A549 treated with CORT108297 at 1 μM for 4 hours (cell line): Measurements from ENCODE around the gene MRM2. TPM values are rescaled to one million over a fixed set of nuclear protein-coding genes. Genes with fewer than 3 reads are reported as not detected.

ENCODE experiments used
- total RNA-seq: library from RNA; stranded (reverse); fragments of 200-300 nt; extraction: Qiagen RNA extraction; gene quantifications from 5 replicates; pipeline ENCODE4 v1.2.3, GENCODE V29; 2022

MRM2 gene
- 49.6 to 54.7 TPM (median 50.5 TPM) in 5 replicates for total RNA-seq

DNA sequence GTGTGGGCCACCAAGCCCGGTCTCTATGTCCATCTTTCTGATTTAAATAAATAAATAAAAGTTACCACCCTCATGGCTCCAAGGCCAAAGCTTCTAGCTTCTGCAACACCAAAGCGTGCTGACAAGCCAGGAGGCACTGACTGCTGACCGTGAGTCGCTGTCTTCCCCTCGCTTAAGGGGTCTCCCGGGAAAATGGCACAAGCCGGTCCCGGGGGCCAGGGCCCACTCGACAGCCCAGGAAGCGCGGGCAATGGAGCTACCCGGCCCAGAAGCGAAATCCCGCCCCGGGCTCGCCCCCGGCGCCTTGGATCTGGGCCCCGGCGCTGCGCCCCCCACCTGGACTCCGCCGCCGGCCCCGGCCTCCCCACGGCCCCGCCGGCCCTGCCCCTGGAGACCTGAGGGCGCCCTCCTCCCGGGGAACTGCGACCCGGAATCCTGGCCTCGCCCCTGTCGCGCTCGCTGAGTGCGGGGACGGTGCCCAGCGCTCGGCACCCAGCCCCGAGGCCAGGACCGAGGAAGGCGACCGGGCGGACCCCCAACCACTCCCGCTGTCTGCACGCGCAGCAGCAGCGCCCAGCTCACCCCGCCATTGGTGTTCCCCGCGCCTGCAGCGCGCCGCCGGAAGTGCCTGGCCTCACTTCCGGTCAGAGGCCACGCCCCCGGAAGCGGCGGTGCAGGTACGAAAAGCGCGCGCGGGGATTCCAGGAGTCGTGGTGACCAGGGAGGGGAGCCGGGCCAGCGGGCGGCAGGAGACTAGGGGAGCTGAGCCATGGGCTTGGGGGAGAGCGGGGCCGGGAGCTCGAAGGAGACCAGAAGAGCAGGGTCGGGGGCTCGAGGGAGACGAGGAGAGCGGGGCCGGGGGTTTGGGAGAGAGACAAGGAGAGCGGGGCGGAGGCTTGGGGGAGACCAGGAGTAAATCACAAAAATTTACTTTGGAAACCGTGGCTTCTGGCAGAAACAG is at the start of gene MRM2, which contains the start of gene NUDT1:
TSS of gene MRM2 (minus strand) at position 626 of the 961 bp plus-strand sequence. CDS start at position 590, 36 bp downstream.
TSS of gene NUDT1 (plus strand) at position 647 of the 961 bp plus-strand sequence. CDS start 2,349 bp downstream, outside the sequence.

DNA sequence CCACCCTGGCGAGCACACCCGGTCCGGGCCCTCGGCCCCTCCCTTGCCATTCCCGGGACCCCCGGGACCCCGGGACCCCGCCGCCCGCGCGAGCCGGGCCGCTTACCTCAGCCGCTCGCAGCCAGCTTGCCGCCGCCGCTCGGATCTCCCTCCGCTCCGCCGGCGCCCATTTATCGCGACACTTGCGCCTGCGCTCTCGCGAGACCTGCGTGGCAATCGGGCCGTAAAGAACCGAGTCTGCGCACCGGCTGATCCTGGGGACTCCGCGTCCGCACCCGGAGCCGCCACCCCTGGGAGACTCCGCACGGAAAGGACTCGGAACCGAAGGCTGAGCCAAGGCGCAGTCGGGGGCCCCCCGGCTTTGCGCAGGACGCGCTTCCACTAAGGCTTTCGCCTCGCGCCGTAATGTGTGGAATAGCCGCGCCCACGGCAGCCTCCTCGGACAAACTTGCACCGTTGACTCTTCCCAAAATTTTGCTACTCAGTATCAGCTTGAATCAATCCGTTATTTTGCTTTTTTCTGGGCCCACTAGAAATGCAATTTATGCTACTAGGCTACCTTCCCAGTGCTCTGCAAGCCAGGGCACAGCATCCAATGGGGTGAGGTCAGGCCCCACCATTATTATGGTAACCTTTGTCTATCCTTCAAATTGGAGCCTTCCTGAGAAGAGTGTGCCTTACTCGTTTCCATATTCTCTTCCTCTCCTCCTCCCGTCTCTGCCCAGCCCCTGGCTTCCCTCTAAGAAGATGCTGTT is 9.1 kb downstream of the MRM2 start, which contains the start of gene MAD1L1:
TSS of gene MAD1L1 (minus strand) at position 180 of the 755 bp plus-strand sequence. CDS start 2,812 bp downstream, outside the sequence.

Other genes starting within 250 kb of the MRM2 start
- 16.3 to 27.6 TPM (median 26.0 TPM) in 5 replicates for gene MAD1L1, start 9.3 kb downstream of the MRM2 start, total RNA-seq
- 83.7 to 114 TPM (median 104 TPM) in 5 replicates for gene NUDT1, start within 50 bp of the MRM2 start, total RNA-seq
- gene SNX8, start 72.2 kb upstream of the MRM2 start, total RNA-seq = 37.4 to 85.1 TPM (median 77.1 TPM) in 5 replicates
- 223 to 263 TPM (median 224 TPM) in 5 replicates for gene EIF3B, start 112.6 kb upstream of the MRM2 start, total RNA-seq
- gene CHST12, start 161.4 kb upstream of the MRM2 start, total RNA-seq = 7.8 to 16.3 TPM (median 12.4 TPM) in 5 replicates
- not detected in 5 replicates for gene GRIFIN, start 234.2 kb upstream of the MRM2 start, total RNA-seq